ENCODE data around the gene USP9X. TPM values are rescaled to one million over a fixed set of nuclear protein-coding genes. Genes with fewer than 3 reads are reported as not detected.

The USP9X gene
- total RNA-seq, 1 donor from 2014 or later: 75.3 TPM

DNA sequence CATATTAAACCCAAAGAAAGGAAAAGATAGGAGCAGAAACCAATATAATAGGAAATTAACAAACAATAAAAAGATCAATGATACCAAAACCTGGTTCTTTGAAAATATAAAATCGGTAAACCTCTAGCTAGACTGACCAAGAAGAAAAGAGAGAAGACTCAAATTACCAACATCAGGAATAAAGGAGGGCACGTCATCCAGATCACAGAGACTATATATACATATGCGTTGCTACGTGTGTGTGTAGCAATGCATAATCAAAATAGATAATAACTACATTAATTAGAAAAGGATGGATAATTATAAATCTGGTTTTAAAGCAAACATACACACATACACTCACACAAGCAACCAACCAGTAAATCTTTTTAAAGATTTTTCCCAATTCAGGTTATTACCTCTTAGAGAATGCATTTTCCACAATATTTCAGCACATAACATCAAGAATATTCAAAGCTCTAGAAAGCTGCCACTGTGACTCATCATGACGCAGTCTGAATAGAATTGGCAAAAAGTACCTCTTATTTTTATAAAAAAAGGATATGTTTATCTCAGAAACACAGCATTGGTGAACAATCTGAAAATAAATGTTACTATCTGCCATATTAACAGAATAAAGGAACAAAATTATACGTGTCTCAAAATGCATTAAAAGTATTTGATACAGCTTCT is 41.4 kb upstream of the USP9X start:
- no peak for TF ChIP-seq CTCF (IDR thresholded peaks at IDR 0.05; ENCODE audit: unreplicated experiment)
- H3K4me1 Mint-ChIP-seq (ENCODE audit: low read depth): no peaks in the 10 kb centered on the region
- no peak overlapping the region for H3K27ac Mint-ChIP-seq
- no peak for DNase-seq (ENCODE audit: low spot score, unreplicated experiment)
- H3K9me3 Mint-ChIP-seq (ENCODE audit: low read depth): peaks cover 15% of the 10 kb centered on the region
- H3K27me3 Mint-ChIP-seq: no peaks in the 10 kb centered on the region
- no peak overlapping the region for H3K4me3 Mint-ChIP-seq (ENCODE audit: low read depth)
- H3K36me3 Mint-ChIP-seq (ENCODE audit: insufficient read depth): no peaks in the 10 kb centered on the region

GRCh38 chrX:41045960-41046567 is 39.2 kb upstream of the USP9X start:
- peaks cover 21% of the 10 kb centered on the region for H3K9me3 Mint-ChIP-seq (ENCODE audit: low read depth)
- no peak for DNase-seq (ENCODE audit: low spot score, unreplicated experiment)
- no peaks in the 10 kb centered on the region for H3K4me1 Mint-ChIP-seq (ENCODE audit: low read depth)

GRCh38 chrX:41047878-41048534 is 37.2 kb upstream of the USP9X start:
- DNase-seq (ENCODE audit: low spot score, unreplicated experiment): no peak
- TF ChIP-seq CTCF (IDR thresholded peaks at IDR 0.05; ENCODE audit: unreplicated experiment): no peak
- no peaks in the 10 kb centered on the region for H3K27me3 Mint-ChIP-seq
- H3K27ac Mint-ChIP-seq: no peak overlapping the region
- no peak overlapping the region for H3K4me3 Mint-ChIP-seq (ENCODE audit: low read depth)
- peaks cover 14% of the 10 kb centered on the region for H3K9me3 Mint-ChIP-seq (ENCODE audit: low read depth)
- no peaks in the 10 kb centered on the region for H3K4me1 Mint-ChIP-seq (ENCODE audit: low read depth)
- no peaks in the 10 kb centered on the region for H3K36me3 Mint-ChIP-seq (ENCODE audit: insufficient read depth)

More at GRCh38 chrX:41045960-41046567, 39.2 kb upstream of the USP9X start:
- Mint-ChIP-seq H3K36me3 (ENCODE audit: insufficient read depth) (no peaks in the 10 kb centered on the region), H3K27me3 (no peaks in the 10 kb centered on the region), H3K4me3 (ENCODE audit: low read depth) (no peak overlapping the region), H3K27ac (no peak overlapping the region)
- TF ChIP-seq CTCF (IDR thresholded peaks at IDR 0.05; ENCODE audit: unreplicated experiment): no peak

- TF ChIP-seq CTCF (IDR thresholded peaks at IDR 0.05; ENCODE audit: unreplicated experiment): no peak
- Mint-ChIP-seq H3K4me1 (ENCODE audit: low read depth) (no peaks in the 10 kb centered on the region), H3K36me3 (ENCODE audit: insufficient read depth) (peaks cover 1% of the 10 kb centered on the region), H3K9me3 (ENCODE audit: low read depth) (peaks cover 15% of the 10 kb centered on the region), H3K27me3 (no peaks in the 10 kb centered on the region), H3K27ac (no peak overlapping the region), H3K4me3 (ENCODE audit: low read depth) (no peak overlapping the region)
- no peak for DNase-seq (ENCODE audit: low spot score, unreplicated experiment)
Observed at GRCh38 chrX:41050359-41050758, 34.9 kb upstream of the USP9X start.

DNA sequence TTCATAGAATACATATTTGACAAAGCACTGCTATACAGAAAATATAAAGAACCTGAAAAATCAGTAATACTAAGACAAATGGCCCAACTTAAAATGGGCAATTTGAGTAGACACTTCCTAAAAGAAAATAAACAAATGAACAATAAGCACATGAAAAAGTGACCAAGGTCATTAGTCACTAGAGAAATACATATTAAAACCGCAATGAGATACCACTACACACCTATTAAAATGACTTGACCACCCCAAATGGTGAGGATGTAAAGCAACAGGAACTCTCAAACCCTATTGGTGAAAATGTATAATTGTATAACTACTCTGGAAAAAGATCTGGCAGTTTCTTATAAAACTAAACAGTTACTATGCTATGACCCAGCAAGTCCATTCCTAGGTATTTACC is 34.0 kb upstream of the USP9X start:
- no peak for TF ChIP-seq CTCF (IDR thresholded peaks at IDR 0.05; ENCODE audit: unreplicated experiment)
- Mint-ChIP-seq H3K4me3 (ENCODE audit: low read depth) (no peak overlapping the region), H3K4me1 (ENCODE audit: low read depth) (peaks cover 1% of the 10 kb centered on the region), H3K36me3 (ENCODE audit: insufficient read depth) (peaks cover 1% of the 10 kb centered on the region), H3K9me3 (ENCODE audit: low read depth) (peaks cover 20% of the 10 kb centered on the region), H3K27ac (no peak overlapping the region), H3K27me3 (no peaks in the 10 kb centered on the region)
- DNase-seq (ENCODE audit: low spot score, unreplicated experiment): no peak
